CD1c-positive myeloid dendritic cell (primary cell): ENCODE results near the gene CATSPERB.
"Not testable (repeated sequence)": the region's sequence is repeated elsewhere in the genome, so short reads cannot be mapped to it uniquely, and the experiment has no call there.

Experiments used
- DNase-seq: peaks from one replicate; pipeline ENCODE4 v3.0.0-alpha.2; 2016; ENCODE audit errors: extremely low spot score

Gene CATSPERB

GRCh38 chr14:91737619-91738018 lies 5.7 kb upstream of the CATSPERB start:
- no peak for DNase-seq

- no peak for DNase-seq
Observed at GRCh38 chr14:91732859-91733477, 1.1 kb upstream of the CATSPERB start.

- no peak for DNase-seq
Observed at GRCh38 chr14:91732439-91732838, 553 bp upstream of the CATSPERB start.

GRCh38 chr14:91731018-91731417 lies 868 bp downstream of the CATSPERB start:
- no peak for DNase-seq

- no peak for DNase-seq
Observed at GRCh38 chr14:91729756-91730155, 2.1 kb downstream of the CATSPERB start.

GRCh38 chr14:91728616-91729183 lies 3.2 kb downstream of the CATSPERB start:
- DNase-seq = no peak

- DNase-seq = no peak
Observed at GRCh38 chr14:91727121-91727520, 4.8 kb downstream of the CATSPERB start.

GRCh38 chr14:91723501-91723900 lies 8.4 kb downstream of the CATSPERB start:
- peak; percentile 22 for DNase-seq

- DNase-seq = no peak
Observed at GRCh38 chr14:91722386-91722785, 9.5 kb downstream of the CATSPERB start.

GRCh38 chr14:91719839-91720238 lies 12.0 kb downstream of the CATSPERB start:
- no peak for DNase-seq

GRCh38 chr14:91716999-91717398 lies 14.9 kb downstream of the CATSPERB start:
- DNase-seq = no peak

- DNase-seq = no peak
Observed at GRCh38 chr14:91714805-91715204, 17.1 kb downstream of the CATSPERB start.

GRCh38 chr14:91708795-91709194 lies 23.1 kb downstream of the CATSPERB start:
- DNase-seq = no peak

GRCh38 chr14:91706996-91707395 lies 24.9 kb downstream of the CATSPERB start:
- peak; percentile 9 for DNase-seq

GRCh38 chr14:91694643-91695042 lies 37.2 kb downstream of the CATSPERB start:
- no peak for DNase-seq

- peak; percentile 67 for DNase-seq
Observed at GRCh38 chr14:91693346-91693745, 38.5 kb downstream of the CATSPERB start.

GRCh38 chr14:91692075-91692474 lies 39.8 kb downstream of the CATSPERB start:
- no peak for DNase-seq

- no peak for DNase-seq
Observed at GRCh38 chr14:91689608-91690007, 42.3 kb downstream of the CATSPERB start.

GRCh38 chr14:91687436-91687835 lies 44.5 kb downstream of the CATSPERB start:
- DNase-seq = not testable (repeated sequence)

- DNase-seq = no peak
Observed at GRCh38 chr14:91685600-91685999, 46.3 kb downstream of the CATSPERB start.

GRCh38 chr14:91681893-91682563 lies 49.9 kb downstream of the CATSPERB start:
- DNase-seq = no peak

GRCh38 chr14:91681118-91681517 lies 50.8 kb downstream of the CATSPERB start:
- no peak for DNase-seq

- DNase-seq = no peak
Observed at GRCh38 chr14:91679273-91679672, 52.6 kb downstream of the CATSPERB start.
